Breast epithelium (tissue), 3 donors: Measurements from ENCODE around the gene TNK1.

Experiments
- POLR2A ChIP-seq: fragments of 450-650 bp; IDR thresholded peaks from one replicate; pipeline ENCODE4 v1.6.1; 2016; ENCODE audit warnings: antibody characterized with exemption, mild to moderate bottlenecking, moderate library complexity
- POLR2AphosphoS5 ChIP-seq, 3 donors: sonication (generic); formaldehyde crosslinking; IDR thresholded peaks; one replicate each; pipeline ENCODE4 v1.6.1; 2017; ENCODE audit warnings: antibody characterized with exemption in 3 of 3
- TF ChIP-seq, protein P1 (sequence below), 3 donors: fragments of 450-650 bp; IDR thresholded peaks; one replicate each; pipeline ENCODE4 v1.5.1; 2016 to 2017; ENCODE audit warnings: antibody characterized with exemption in 3 of 3, mild to moderate bottlenecking in 3 of 3, moderate library complexity in 3 of 3

DNA sequence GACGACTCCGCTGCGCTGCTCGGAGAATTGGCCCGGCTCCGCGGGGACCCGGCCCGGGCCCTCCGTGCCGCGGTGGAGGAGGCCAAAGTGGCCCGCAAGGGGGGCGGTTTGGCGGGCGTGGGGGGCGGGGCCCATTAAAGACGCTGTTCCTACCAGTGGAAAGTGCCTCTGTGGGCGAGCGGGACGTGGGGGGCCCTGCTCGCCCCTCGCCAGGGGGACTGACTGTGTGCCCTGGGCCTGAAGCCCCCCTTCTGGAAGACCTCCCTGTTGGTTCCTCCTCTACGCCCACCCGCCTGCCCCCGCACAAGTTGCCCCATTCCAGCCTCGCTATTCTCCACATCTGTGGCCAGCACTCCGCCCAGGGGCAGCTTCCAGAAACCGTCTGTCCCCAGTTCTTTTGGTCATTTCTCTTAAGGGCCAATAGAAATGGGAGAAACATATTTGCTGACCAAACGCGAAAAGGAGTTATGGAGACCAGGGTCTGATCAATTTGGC lies 56.5 kb downstream of the TNK1 start:
- TF ChIP-seq POLR2AphosphoS5 (IDR thresholded peaks at IDR 0.05) (no peak), POLR2A (no peak)
- TF ChIP-seq, protein P1, sequence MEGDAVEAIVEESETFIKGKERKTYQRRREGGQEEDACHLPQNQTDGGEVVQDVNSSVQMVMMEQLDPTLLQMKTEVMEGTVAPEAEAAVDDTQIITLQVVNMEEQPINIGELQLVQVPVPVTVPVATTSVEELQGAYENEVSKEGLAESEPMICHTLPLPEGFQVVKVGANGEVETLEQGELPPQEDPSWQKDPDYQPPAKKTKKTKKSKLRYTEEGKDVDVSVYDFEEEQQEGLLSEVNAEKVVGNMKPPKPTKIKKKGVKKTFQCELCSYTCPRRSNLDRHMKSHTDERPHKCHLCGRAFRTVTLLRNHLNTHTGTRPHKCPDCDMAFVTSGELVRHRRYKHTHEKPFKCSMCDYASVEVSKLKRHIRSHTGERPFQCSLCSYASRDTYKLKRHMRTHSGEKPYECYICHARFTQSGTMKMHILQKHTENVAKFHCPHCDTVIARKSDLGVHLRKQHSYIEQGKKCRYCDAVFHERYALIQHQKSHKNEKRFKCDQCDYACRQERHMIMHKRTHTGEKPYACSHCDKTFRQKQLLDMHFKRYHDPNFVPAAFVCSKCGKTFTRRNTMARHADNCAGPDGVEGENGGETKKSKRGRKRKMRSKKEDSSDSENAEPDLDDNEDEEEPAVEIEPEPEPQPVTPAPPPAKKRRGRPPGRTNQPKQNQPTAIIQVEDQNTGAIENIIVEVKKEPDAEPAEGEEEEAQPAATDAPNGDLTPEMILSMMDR (IDR thresholded peaks at IDR 0.05): no peak
